A172 (cell line): Measurements from ENCODE around the gene POSTN. TPM values are rescaled to one million over a fixed set of nuclear protein-coding genes. Genes with fewer than 3 reads are reported as not detected.
"Not testable (repeated sequence)": the region's sequence is repeated elsewhere in the genome, so short reads cannot be mapped to it uniquely, and the experiment has no call there.

Experiments
- DNase-seq: peaks from one replicate; pipeline ENCODE4 v3.0.0-alpha.2; 2015; ENCODE audit warnings: low spot score
- total RNA-seq: library from RNA; depleted of rRNA; stranded (reverse); fragments of >200 nt; shearing (Covaris generic); gene quantifications from 2 replicates; pipeline ENCODE4 v1.2.3, GENCODE V29; 2014

POSTN gene
- total RNA-seq, 1 experiment from 2014 or later = 3.0 TPM

- no peak for DNase-seq
Measured at GRCh38 chr13:37597477-37598025, 1.0 kb downstream of the POSTN start.

GRCh38 chr13:37596805-37597204 is 1.8 kb downstream of the POSTN start:
- DNase-seq = no peak

- no peak for DNase-seq
Measured at GRCh38 chr13:37595162-37595561, 3.4 kb downstream of the POSTN start.

- no peak for DNase-seq
Measured at GRCh38 chr13:37594550-37594949, 4.0 kb downstream of the POSTN start.

GRCh38 chr13:37589381-37589780 is 9.2 kb downstream of the POSTN start:
- DNase-seq = peak; percentile 7

- no peak for DNase-seq
Measured at GRCh38 chr13:37587236-37587635, 11.3 kb downstream of the POSTN start.

- no peak for DNase-seq
Measured at GRCh38 chr13:37586164-37586563, 12.4 kb downstream of the POSTN start.

- no peak for DNase-seq
Measured at GRCh38 chr13:37585541-37585940, 13.0 kb downstream of the POSTN start.

- no peak for DNase-seq
Measured at GRCh38 chr13:37576601-37577000, 22.0 kb downstream of the POSTN start.

GRCh38 chr13:37565425-37565824 is 33.1 kb downstream of the POSTN start:
- DNase-seq = no peak

GRCh38 chr13:37561031-37561430 is 37.5 kb downstream of the POSTN start:
- DNase-seq = no peak

- no peak for DNase-seq
Measured at GRCh38 chr13:37560526-37560925, 38.0 kb downstream of the POSTN start.

GRCh38 chr13:37558766-37559165 is 39.8 kb downstream of the POSTN start:
- DNase-seq = not testable (repeated sequence)

- DNase-seq = no peak
Measured at GRCh38 chr13:37546087-37546486, 52.5 kb downstream of the POSTN start.

GRCh38 chr13:37544995-37545394 is 53.6 kb downstream of the POSTN start:
- DNase-seq = no peak

- no peak for DNase-seq
Measured at GRCh38 chr13:37539976-37540605, 58.5 kb downstream of the POSTN start.

GRCh38 chr13:37539170-37539569 is 59.4 kb downstream of the POSTN start:
- DNase-seq = no peak

- no peak for DNase-seq
Measured at GRCh38 chr13:37535501-37535900, 63.1 kb downstream of the POSTN start.

GRCh38 chr13:37534676-37535075 is 63.9 kb downstream of the POSTN start:
- DNase-seq = peak; percentile 1

- DNase-seq = peak; percentile 59
Measured at GRCh38 chr13:37534181-37534580, 64.4 kb downstream of the POSTN start.

- DNase-seq = no peak
Measured at GRCh38 chr13:37531049-37531448, 67.5 kb downstream of the POSTN start.

GRCh38 chr13:37529751-37530385 is 68.7 kb downstream of the POSTN start:
- DNase-seq = no peak

GRCh38 chr13:37526710-37527473 is 71.7 kb downstream of the POSTN start:
- no peak for DNase-seq
